Peyer's patch (tissue), 4 donors: Measurements from ENCODE around the gene TNK2.

Experiments used
- CTCF ChIP-seq, 6 experiments: fragments of 450-650 bp in 4 of 6; fragments of 200-600 bp in 2 of 6; sonication (generic) in 1 of 6; IDR thresholded peaks; one replicate each; pipeline ENCODE4 v1.5.1; 2017 to 2019; ENCODE audit warnings: antibody characterized with exemption in 6 of 6, mild to moderate bottlenecking in 3 of 6, moderate library complexity in 1 of 6
- POLR2A ChIP-seq, 2 donors: fragments of 450-650 bp; IDR thresholded peaks; one replicate each; pipeline ENCODE4 v1.5.1; 2017; ENCODE audit warnings: antibody characterized with exemption in 2 of 2, mild to moderate bottlenecking in 2 of 2, moderate library complexity in 2 of 2

GRCh38 chr3:195892105-195893043 is 16.0 kb downstream of the TNK2 start:
- TF ChIP-seq CTCF (IDR thresholded peaks at IDR 0.05) (no peak), POLR2A (IDR thresholded peaks at IDR 0.05) (no peak)
